GM12878 (cell line): ENCODE results near the gene ADK. TPM values are rescaled to one million over a fixed set of nuclear protein-coding genes. Genes with fewer than 3 reads are reported as not detected.
A peak's percentile ranks its signal among the peaks of the same experiment; 100 is the strongest.

ENCODE experiments used
- ATF7 ChIP-seq: fragments of 450-650 bp; IDR thresholded peaks from 2 replicates; pipeline ENCODE4 v1.6.1; 2016; ENCODE audit warnings: low read depth, mild to moderate bottlenecking
- BCL11A ChIP-seq: IDR thresholded peaks from 2 replicates; pipeline ENCODE4 v1.6.1; 2011; ENCODE audit warnings: low read depth, low read length
- KAT2A ChIP-seq: conservative IDR thresholded peaks from 2 replicates; pipeline ENCODE4 v1.6.1; 2011; ENCODE audit warnings: low read depth, low read length; ENCODE audit not compliant: control insufficient read depth
- POLR2AphosphoS5 ChIP-seq: IDR thresholded peaks from 2 replicates; pipeline ENCODE4 v1.6.1; 2011; ENCODE audit warnings: mild to moderate bottlenecking, low read length, inconsistent platforms
- SMC3 ChIP-seq: IDR thresholded peaks from 2 replicates; pipeline ENCODE4 v1.6.1; 2011; ENCODE audit warnings: low read length, improper control_type of control experiment, borderline replicate concordance
- polyA plus RNA-seq, 11 experiments: library from polyadenylated mRNA; depleted of rRNA in 4 of 11; unstranded in 6 of 11; stranded (reverse) in 5 of 11; fragments of >200 nt; fragmentation: Nextera tagmentation in 4 of 11; fragmentation: Illumina TruSeq in 1 of 11; extraction: Ambion mirVana in 4 of 11; extraction: Trizol in 1 of 11; gene quantifications; 1 replicate in 1 of 11; 2 replicates in 10 of 11; pipeline versions ENCODE4 v1.2.1 to v1.2.3, GENCODE V29; 2011 to 2016; ENCODE audit warnings: inconsistent platforms in 2 of 11, missing spikeins in 2 of 11, low read depth in 1 of 11
- total RNA-seq, 4 experiments: library from RNA; depleted of rRNA in 3 of 4; stranded (reverse); fragments of >200 nt in 3 of 4; fragmentation: Illumina TruSeq in 1 of 4; extraction: Trizol in 1 of 4; gene quantifications; 2 replicates each; pipeline versions ENCODE4 v1.2.1 to v1.2.3, GENCODE V29; 2013 to 2021
- TF ChIP-seq, protein P1 (sequence below): fragments of 450-650 bp; formaldehyde crosslinking; IDR thresholded peaks from 2 replicates; pipeline ENCODE4 v1.4.0; 2020; ENCODE audit warnings: mild to moderate bottlenecking, moderate library complexity
- TF ChIP-seq, protein P2 (sequence below): IDR thresholded peaks from 2 replicates; pipeline ENCODE4 v1.6.1; 2011; ENCODE audit warnings: low read depth, low read length, improper control_type of control experiment, borderline replicate concordance
- TF ChIP-seq, protein P3 (sequence below): fragments of 450-650 bp; IDR thresholded peaks from 2 replicates; pipeline ENCODE4 v1.6.1; 2016; ENCODE audit warnings: mild to moderate bottlenecking
- TF ChIP-seq, protein P4 (sequence below): fragments of 150-350 bp; IDR thresholded peaks from 2 replicates; pipeline ENCODE4 v1.6.1; 2016; ENCODE audit warnings: low read depth, low read length

Gene ADK
- total and polyA plus RNA-seq, 10 of the 15 experiments (the other 5 are each of a cell fraction or from before 2014, with no cell fraction given): 42.0 to 151 (median 81.6) TPM

DNA sequence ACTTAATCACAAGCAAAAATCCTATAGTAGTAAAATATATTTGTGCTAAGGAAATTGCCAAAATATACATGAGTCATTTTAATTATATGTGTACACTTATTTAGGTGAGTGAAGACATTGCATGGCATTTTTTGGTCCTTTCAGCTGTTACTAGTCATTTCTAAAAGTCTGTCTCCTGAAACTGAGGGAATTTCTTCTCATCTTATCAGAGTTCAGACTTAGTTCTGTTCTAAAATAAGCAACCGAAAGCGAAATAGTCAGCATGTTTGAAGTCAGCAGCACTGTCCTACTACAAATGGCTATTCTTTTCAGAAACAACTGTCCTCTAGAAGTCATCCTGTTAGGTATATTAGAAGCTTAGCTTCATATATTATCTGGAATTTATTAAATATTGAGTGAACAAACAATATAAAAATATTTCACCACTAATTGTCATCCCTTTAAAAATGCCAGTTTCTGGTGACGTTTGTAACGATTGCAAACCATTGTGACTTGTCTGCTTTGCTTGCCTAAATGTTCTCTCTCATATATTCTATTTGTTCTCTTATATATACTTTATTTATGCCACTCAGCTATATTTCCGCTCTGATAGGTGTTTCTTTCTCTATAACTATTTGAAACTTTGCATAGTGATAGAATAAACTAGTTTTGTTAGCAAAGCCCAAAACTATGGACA lies 448.0 kb downstream of the ADK start (continued):
- TF ChIP-seq, protein P1, sequence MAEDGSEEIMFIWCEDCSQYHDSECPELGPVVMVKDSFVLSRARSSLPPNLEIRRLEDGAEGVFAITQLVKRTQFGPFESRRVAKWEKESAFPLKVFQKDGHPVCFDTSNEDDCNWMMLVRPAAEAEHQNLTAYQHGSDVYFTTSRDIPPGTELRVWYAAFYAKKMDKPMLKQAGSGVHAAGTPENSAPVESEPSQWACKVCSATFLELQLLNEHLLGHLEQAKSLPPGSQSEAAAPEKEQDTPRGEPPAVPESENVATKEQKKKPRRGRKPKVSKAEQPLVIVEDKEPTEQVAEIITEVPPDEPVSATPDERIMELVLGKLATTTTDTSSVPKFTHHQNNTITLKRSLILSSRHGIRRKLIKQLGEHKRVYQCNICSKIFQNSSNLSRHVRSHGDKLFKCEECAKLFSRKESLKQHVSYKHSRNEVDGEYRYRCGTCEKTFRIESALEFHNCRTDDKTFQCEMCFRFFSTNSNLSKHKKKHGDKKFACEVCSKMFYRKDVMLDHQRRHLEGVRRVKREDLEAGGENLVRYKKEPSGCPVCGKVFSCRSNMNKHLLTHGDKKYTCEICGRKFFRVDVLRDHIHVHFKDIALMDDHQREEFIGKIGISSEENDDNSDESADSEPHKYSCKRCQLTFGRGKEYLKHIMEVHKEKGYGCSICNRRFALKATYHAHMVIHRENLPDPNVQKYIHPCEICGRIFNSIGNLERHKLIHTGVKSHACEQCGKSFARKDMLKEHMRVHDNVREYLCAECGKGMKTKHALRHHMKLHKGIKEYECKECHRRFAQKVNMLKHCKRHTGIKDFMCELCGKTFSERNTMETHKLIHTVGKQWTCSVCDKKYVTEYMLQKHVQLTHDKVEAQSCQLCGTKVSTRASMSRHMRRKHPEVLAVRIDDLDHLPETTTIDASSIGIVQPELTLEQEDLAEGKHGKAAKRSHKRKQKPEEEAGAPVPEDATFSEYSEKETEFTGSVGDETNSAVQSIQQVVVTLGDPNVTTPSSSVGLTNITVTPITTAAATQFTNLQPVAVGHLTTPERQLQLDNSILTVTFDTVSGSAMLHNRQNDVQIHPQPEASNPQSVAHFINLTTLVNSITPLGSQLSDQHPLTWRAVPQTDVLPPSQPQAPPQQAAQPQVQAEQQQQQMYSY: no peak
- TF ChIP-seq, protein P2, sequence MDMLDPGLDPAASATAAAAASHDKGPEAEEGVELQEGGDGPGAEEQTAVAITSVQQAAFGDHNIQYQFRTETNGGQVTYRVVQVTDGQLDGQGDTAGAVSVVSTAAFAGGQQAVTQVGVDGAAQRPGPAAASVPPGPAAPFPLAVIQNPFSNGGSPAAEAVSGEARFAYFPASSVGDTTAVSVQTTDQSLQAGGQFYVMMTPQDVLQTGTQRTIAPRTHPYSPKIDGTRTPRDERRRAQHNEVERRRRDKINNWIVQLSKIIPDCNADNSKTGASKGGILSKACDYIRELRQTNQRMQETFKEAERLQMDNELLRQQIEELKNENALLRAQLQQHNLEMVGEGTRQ: no peak
- TF ChIP-seq BCL11A (peak; percentile 56; the same call in 1 of the 2 replicates), KAT2A (no peak), POLR2AphosphoS5 (no peak), SMC3 (no peak), ATF7 (peak; percentile 71)
- TF ChIP-seq, protein P3, sequence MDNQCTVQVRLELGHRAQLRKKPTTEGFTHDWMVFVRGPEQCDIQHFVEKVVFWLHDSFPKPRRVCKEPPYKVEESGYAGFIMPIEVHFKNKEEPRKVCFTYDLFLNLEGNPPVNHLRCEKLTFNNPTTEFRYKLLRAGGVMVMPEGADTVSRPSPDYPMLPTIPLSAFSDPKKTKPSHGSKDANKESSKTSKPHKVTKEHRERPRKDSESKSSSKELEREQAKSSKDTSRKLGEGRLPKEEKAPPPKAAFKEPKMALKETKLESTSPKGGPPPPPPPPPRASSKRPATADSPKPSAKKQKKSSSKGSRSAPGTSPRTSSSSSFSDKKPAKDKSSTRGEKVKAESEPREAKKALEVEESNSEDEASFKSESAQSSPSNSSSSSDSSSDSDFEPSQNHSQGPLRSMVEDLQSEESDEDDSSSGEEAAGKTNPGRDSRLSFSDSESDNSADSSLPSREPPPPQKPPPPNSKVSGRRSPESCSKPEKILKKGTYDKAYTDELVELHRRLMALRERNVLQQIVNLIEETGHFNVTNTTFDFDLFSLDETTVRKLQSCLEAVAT: peak; percentile 68
- TF ChIP-seq, protein P4, sequence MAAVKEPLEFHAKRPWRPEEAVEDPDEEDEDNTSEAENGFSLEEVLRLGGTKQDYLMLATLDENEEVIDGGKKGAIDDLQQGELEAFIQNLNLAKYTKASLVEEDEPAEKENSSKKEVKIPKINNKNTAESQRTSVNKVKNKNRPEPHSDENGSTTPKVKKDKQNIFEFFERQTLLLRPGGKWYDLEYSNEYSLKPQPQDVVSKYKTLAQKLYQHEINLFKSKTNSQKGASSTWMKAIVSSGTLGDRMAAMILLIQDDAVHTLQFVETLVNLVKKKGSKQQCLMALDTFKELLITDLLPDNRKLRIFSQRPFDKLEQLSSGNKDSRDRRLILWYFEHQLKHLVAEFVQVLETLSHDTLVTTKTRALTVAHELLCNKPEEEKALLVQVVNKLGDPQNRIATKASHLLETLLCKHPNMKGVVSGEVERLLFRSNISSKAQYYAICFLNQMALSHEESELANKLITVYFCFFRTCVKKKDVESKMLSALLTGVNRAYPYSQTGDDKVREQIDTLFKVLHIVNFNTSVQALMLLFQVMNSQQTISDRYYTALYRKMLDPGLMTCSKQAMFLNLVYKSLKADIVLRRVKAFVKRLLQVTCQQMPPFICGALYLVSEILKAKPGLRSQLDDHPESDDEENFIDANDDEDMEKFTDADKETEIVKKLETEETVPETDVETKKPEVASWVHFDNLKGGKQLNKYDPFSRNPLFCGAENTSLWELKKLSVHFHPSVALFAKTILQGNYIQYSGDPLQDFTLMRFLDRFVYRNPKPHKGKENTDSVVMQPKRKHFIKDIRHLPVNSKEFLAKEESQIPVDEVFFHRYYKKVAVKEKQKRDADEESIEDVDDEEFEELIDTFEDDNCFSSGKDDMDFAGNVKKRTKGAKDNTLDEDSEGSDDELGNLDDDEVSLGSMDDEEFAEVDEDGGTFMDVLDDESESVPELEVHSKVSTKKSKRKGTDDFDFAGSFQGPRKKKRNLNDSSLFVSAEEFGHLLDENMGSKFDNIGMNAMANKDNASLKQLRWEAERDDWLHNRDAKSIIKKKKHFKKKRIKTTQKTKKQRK: no peak
